Kidney epithelial cell (primary cell): ENCODE data around the gene RAD51B. TPM values are rescaled to one million over a fixed set of nuclear protein-coding genes. Genes with fewer than 3 reads are reported as not detected.

Experiments
- DNase-seq: peaks from one replicate; pipeline ENCODE4 v3.0.0-alpha.2; 2010; ENCODE audit warnings: low read depth
- H3K27me3 ChIP-seq: 2 replicates; pipeline ENCODE4 v1.6.0; 2011; ENCODE audit warnings: low read length; ENCODE audit not compliant: control insufficient read depth, insufficient read depth
- H3K36me3 ChIP-seq: 2 replicates; pipeline ENCODE4 v1.5.1; 2011; ENCODE audit warnings: low read length; ENCODE audit not compliant: control insufficient read depth, insufficient read depth
- H3K4me3 ChIP-seq: 2 replicates; pipeline ENCODE4 v1.5.1; 2011; ENCODE audit warnings: low read depth, mild to moderate bottlenecking, control low read depth, low read length
- CTCF ChIP-seq: IDR thresholded peaks from 2 replicates; pipeline ENCODE4 v1.5.1; 2011; ENCODE audit warnings: mild to moderate bottlenecking, moderate library complexity, low read length, control low read depth, inconsistent platforms; ENCODE audit not compliant: insufficient read depth, poor library complexity, severe bottlenecking
- total RNA-seq: library from RNA; depleted of rRNA; stranded (reverse); fragments of >200 nt; gene quantifications from 2 replicates; pipeline ENCODE4 v1.2.3, GENCODE V29; 2015

RAD51B gene
- total RNA-seq, 1 donor from 2014 or later: 9.5 TPM

DNA sequence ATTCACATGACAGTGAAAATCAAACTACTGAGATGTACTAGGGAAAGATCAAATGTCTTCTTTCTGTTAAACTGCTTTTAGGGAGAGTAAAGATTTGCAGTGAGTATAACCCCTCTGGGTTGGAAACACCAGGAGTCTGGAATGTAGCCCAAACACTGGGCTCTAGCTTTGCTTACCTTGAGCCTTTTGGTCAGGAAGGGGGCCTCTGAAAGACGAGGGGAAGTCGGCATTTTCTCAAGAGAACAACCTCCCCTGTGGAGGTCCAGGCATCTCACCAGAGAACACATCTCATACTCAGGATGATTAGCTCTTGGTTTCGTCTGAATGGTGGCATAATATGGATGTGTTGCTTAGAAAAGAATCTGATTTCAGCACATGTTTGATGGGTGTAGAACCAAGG lies 804.2 kb downstream of the RAD51B start:
- no peak for DNase-seq
- Histone ChIP-seq H3K36me3 (no peaks in the 10 kb centered on the region), H3K27me3 (no peaks in the 10 kb centered on the region), H3K4me3 (no peak overlapping the region)
- TF ChIP-seq CTCF: no peak

DNA sequence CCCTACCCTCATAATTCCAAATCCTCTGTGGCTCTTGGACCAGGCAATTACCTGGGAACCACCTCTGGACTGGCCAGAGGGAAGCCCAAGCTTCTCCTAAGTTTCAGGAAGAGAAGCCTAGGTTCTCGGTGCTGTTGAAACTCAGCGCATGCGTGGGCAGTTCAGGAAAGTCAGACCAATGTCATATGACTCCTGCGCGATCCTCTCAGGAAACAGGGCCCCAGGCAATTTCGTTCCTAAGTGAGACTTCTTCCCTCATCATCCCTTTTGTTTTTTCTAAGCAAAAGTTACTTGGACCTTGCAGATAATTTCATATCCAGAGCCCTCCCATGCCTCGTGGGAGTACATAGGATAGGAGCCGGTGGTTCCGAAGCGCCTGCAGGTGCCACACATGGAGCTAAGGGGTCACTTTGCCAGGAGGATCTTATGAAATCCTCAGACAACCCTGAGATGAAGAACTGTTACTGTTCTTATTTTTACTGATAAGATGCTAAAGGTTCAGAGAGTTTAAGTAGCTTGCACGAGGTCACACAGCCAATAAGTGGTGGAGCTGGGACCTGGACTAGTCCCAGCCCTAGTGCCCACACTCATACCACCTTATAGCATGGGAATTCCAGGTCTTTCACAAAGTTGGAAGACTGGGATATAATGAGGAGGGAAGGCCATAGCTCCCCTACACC lies 805.1 kb downstream of the RAD51B start:
- Histone ChIP-seq H3K4me3 (no peak overlapping the region), H3K27me3 (no peaks in the 10 kb centered on the region), H3K36me3 (no peaks in the 10 kb centered on the region)
- TF ChIP-seq CTCF: no peak
- no peak for DNase-seq

DNA sequence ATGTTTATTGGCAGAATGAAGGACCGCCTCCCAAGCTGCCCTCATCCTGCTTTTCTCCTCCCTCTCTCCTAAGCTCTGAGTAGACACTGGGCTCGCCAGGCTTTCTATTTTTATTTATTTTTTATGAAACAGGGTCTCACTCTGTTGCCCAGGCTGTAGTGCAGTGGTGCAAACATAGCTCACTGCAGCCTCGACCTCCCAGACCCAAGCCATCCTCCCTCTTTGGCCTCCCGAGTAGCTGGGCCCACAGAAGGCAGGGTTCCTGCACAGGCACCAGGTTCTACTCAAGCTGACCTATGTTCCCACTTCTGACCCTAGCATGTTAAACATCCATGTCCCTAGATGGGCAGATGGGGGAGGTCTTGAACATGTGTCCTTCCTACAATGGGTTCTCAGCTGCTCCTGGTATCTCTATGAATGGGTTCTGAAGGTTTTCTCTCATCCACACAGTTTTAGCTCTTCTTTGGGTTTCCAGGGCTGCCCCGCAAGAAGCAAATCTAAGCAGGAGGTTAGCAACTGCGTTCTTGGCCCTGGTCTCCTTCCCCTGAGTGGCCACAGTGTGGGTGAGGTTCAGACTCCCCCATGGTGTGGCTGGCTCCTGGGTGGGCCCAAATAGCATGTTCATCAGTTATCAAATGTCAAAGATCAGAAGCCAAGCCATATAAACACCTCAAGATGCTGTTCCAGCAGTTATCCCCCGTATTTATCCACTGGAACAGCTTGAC lies 805.9 kb downstream of the RAD51B start:
- no peak for DNase-seq
- Histone ChIP-seq H3K27me3 (no peaks in the 10 kb centered on the region), H3K4me3 (no peak overlapping the region), H3K36me3 (no peaks in the 10 kb centered on the region)
- no peak for TF ChIP-seq CTCF

GRCh38 chr14:68626386-68626785 lies 806.8 kb downstream of the RAD51B start:
- DNase-seq: no peak
- Histone ChIP-seq H3K4me3 (no peak overlapping the region), H3K36me3 (no peaks in the 10 kb centered on the region), H3K27me3 (no peaks in the 10 kb centered on the region)
- no peak for TF ChIP-seq CTCF

DNA sequence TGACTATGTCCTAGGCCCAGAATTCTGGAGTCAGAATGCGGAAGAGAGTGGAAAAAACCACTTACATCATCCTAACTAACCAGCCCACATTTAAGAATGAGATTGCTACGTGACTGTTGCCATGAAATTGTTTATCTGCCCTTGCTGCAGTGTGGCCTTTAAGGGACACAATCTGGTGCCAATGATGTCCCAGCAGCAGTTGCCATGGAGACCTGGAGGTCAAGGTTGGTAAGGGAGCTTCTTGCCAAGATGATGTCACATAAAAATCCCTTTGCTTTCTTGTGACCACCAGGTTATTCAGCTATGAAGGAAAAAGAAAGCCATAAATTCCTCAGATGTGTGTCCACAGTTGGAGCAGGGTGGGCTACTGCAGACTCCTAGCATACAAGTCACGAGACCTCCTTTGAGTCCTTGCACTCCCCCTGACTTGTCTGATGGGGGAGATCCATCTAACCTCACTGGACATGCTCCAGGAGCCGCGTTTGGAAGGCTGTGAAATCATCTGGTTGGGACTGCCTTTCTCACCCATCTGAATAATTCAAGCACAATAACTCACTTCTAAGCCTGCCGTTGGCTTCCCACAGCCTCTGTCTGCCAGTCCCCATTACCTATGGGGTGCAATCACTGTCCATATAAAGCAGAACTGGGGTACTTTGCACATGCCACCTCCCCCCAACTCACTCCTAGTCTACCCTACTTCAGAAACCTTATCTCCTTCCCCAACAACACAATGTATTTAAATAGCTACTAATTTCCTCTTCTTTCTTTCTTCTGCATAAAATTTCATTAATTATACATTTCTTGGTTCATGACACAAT lies 807.7 kb downstream of the RAD51B start:
- Histone ChIP-seq H3K27me3 (no peaks in the 10 kb centered on the region), H3K4me3 (no peak overlapping the region), H3K36me3 (no peaks in the 10 kb centered on the region)
- DNase-seq: peak; percentile 89
- TF ChIP-seq CTCF: no peak
